Lower leg skin (tissue), 3 donors: Measurements from ENCODE around the gene ANGPTL2.

Experiments used
- POLR2A ChIP-seq, 2 donors: fragments of 450-650 bp; IDR thresholded peaks; one replicate each; pipeline ENCODE4 v1.6.1; 2016 to 2017; ENCODE audit warnings: antibody characterized with exemption in 2 of 2, mild to moderate bottlenecking in 1 of 2, moderate library complexity in 1 of 2
- TF ChIP-seq, protein P1 (sequence below), 3 donors: fragments of 450-650 bp; IDR thresholded peaks; one replicate each; pipeline ENCODE4 v1.5.1; 2016; ENCODE audit warnings: antibody characterized with exemption in 3 of 3, mild to moderate bottlenecking in 3 of 3, moderate library complexity in 2 of 3

DNA sequence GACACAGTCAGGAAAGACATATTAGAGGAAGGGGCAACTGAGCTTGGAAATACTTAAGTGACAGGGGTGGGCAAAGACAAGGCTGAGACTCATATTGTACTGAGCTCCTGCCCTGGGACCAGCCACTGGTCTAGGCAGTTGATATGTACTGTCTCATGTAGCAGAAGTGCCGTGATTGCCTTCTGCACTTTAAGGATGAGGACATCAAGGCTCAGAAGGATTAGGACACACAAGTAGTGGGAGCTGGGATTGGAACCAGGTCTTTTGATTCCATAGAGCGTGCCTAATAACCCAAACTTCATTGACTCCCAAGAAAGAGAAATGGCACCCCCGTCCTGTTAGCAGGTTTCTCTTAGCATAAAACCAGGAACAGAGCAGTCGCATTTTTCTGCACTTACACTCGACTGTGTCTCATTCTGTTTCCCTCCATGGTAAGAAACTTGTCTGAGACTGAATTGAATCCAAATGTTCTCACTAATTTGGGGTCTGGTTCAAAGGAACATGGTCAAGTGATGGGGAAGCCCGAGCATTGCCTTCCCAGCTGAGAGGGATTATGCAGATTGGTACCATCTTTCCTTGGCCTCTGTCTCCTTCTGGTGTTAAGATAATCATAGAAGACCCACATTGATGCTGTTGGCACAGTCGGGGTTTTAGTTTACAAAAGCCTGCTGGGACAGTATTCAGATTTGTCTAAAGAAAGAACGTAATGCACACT lies 70.4 kb downstream of the ANGPTL2 start:
- TF ChIP-seq POLR2A (IDR thresholded peaks at IDR 0.05) = no peak
- TF ChIP-seq, protein P1, sequence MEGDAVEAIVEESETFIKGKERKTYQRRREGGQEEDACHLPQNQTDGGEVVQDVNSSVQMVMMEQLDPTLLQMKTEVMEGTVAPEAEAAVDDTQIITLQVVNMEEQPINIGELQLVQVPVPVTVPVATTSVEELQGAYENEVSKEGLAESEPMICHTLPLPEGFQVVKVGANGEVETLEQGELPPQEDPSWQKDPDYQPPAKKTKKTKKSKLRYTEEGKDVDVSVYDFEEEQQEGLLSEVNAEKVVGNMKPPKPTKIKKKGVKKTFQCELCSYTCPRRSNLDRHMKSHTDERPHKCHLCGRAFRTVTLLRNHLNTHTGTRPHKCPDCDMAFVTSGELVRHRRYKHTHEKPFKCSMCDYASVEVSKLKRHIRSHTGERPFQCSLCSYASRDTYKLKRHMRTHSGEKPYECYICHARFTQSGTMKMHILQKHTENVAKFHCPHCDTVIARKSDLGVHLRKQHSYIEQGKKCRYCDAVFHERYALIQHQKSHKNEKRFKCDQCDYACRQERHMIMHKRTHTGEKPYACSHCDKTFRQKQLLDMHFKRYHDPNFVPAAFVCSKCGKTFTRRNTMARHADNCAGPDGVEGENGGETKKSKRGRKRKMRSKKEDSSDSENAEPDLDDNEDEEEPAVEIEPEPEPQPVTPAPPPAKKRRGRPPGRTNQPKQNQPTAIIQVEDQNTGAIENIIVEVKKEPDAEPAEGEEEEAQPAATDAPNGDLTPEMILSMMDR (IDR thresholded peaks at IDR 0.05) = no peak
